K562 (cell line): ENCODE results near the gene PSMD8.

ENCODE experiments used
- EP300 ChIP-seq: IDR thresholded peaks from 2 replicates; pipeline ENCODE4 v1.6.1; 2012; ENCODE audit warnings: low read length, improper control_type of control experiment
- FOXK1 ChIP-seq: sonication (generic); formaldehyde crosslinking; IDR thresholded peaks from 2 replicates; pipeline ENCODE4 v1.8.0; 2022; ENCODE audit warnings: missing genetic modification reagents, mild to moderate bottlenecking, borderline replicate concordance
- JUN ChIP-seq, 2 experiments: sonication (generic) in 1 of 2; formaldehyde crosslinking in 1 of 2; IDR thresholded peaks; 2 replicates each; pipeline versions ENCODE4 v1.6.1 to v1.8.0; 2012 to 2022; ENCODE audit warnings: borderline replicate concordance in 2 of 2, mild to moderate bottlenecking in 2 of 2, improper control_type of control experiment in 1 of 2, low read depth in 1 of 2, low read length in 1 of 2, missing genetic modification reagents in 1 of 2
- MYC ChIP-seq, 2 experiments: fragments of 250-450 bp in 1 of 2; sonication (Bioruptor Pico) in 1 of 2; IDR thresholded peaks; 2 replicates each; pipeline versions ENCODE4 v1.5.1 to v1.6.1; 2012 to 2021; ENCODE audit warnings: low read depth in 2 of 2, borderline replicate concordance in 1 of 2, improper control_type of control experiment in 1 of 2, low read length in 1 of 2, mild to moderate bottlenecking in 1 of 2, moderate library complexity in 1 of 2
- NFATC3 ChIP-seq: fragments of 450-650 bp; IDR thresholded peaks from 2 replicates; pipeline ENCODE4 v1.6.1; 2017; ENCODE audit warnings: mild to moderate bottlenecking
- POLR2A ChIP-seq: fragments of 450-650 bp; conservative IDR thresholded peaks from 2 replicates; pipeline ENCODE4 v1.6.1; 2016
- POLR2AphosphoS2 ChIP-seq: IDR thresholded peaks from 2 replicates; pipeline ENCODE4 v1.6.1; 2012; ENCODE audit warnings: low read length, improper control_type of control experiment
- ZFX ChIP-seq: sonication (generic); formaldehyde crosslinking; IDR thresholded peaks from 2 replicates; pipeline ENCODE4 v1.8.0; 2022; ENCODE audit warnings: mild to moderate bottlenecking, missing genetic modification reagents, moderate library complexity
- ZNF280A ChIP-seq: fragments of 450-650 bp; IDR thresholded peaks from 2 replicates; pipeline ENCODE4 v1.6.1; 2018; ENCODE audit warnings: mild to moderate bottlenecking, low read depth; ENCODE audit not compliant: partially characterized antibody

- TF ChIP-seq ZNF280A (no peak), NFATC3 (no peak), POLR2A (no peak), POLR2AphosphoS2 (no peak), MYC (IDR thresholded peaks at IDR 0.05; ENCODE audit: low read depth, low read length) (no peak), MYC (CRISPR knock-in tag; IDR thresholded peaks at IDR 0.05; ENCODE audit: borderline replicate concordance, low read depth) (0 out of 2 replicates have a peak, but pooled peaks have one; percentile 33), EP300 (0 out of 2 replicates have a peak, but pooled peaks have one; percentile 9), JUN (IDR thresholded peaks at IDR 0.05; ENCODE audit: borderline replicate concordance, low read depth, low read length) (no peak), JUN (CRISPR knock-in tag; IDR thresholded peaks at IDR 0.05; ENCODE audit: borderline replicate concordance) (no peak), FOXK1 (no peak), ZFX (peak; percentile 78)
Measured at GRCh38 chr19:38425810-38426466, 51.6 kb downstream of the PSMD8 start, which contains the start of gene RASGRP4.
